PC-9 (cell line): ENCODE measurements around the gene ZNF148. TPM values are rescaled to one million over a fixed set of nuclear protein-coding genes. Genes with fewer than 3 reads are reported as not detected.
A peak's percentile ranks its signal among the peaks of the same experiment; 100 is the strongest.

Experiments
- BruUV-seq: library from RNA; stranded (reverse); fragments of 400-500 nt; replicated peaks from 2 replicates; lab custom pipeline; 2021; lab: Mats Ljungman, UMichigan
- CTCF ChIA-PET: fragments of 300-600 bp; sonication (Branson Sonifier 250); formaldehyde crosslinking; loops from one replicate; lab custom pipeline; 2022; ENCODE audit warnings: antibody characterized with exemption; lab: Charles Lee
- POLR2A ChIA-PET: fragments of 300-600 bp; sonication (Branson Sonifier 250); formaldehyde crosslinking; loops from one replicate; lab custom pipeline; 2022; ENCODE audit warnings: antibody characterized with exemption; ENCODE audit not compliant: unreplicated experiment; lab: Charles Lee
- DNase-seq, 2 experiments: peaks; one replicate each; pipeline versions ENCODE4 v3.0.0 to v3.0.0-alpha.2; 2015 to 2022; ENCODE audit warnings: mixed read lengths in 1 of 2
- H2AFZ ChIP-seq: fragments of 200-600 bp; sonication (generic); 2 replicates; pipeline ENCODE4 v1.8.1; 2017; ENCODE audit warnings: antibody characterized with exemption
- H3F3A ChIP-seq: fragments of 200-600 bp; sonication (generic); 2 replicates; pipeline ENCODE4 v1.8.1; 2017; ENCODE audit warnings: antibody characterized with exemption, mild to moderate bottlenecking, low read depth; ENCODE audit not compliant: insufficient read depth
- H3K27ac ChIP-seq: fragments of 200-600 bp; sonication (generic); 2 replicates; pipeline ENCODE4 v1.6.1; 2016; ENCODE audit warnings: mixed run types
- H3K27me3 ChIP-seq: fragments of 200-600 bp; sonication (generic); 2 replicates; pipeline ENCODE4 v1.6.1; 2016; ENCODE audit warnings: low read depth, mixed run types; ENCODE audit not compliant: insufficient read depth
- H3K36me3 ChIP-seq: fragments of 200-600 bp; sonication (generic); 2 replicates; pipeline ENCODE4 v1.6.1; 2016; ENCODE audit warnings: low read depth, mixed run types
- H3K4me1 ChIP-seq: fragments of 200-600 bp; sonication (generic); replicated peaks from 2 replicates; pipeline ENCODE4 v1.6.1; 2016; ENCODE audit warnings: mixed run types; ENCODE audit not compliant: insufficient read depth
- H3K4me2 ChIP-seq: fragments of 200-600 bp; sonication (generic); 2 replicates; pipeline ENCODE4 v1.6.1; 2017; ENCODE audit warnings: mixed run types
- H3K4me3 ChIP-seq: fragments of 200-600 bp; sonication (generic); 2 replicates; pipeline ENCODE4 v1.6.1; 2016; ENCODE audit warnings: mixed run types
- H3K79me2 ChIP-seq: fragments of 200-600 bp; sonication (generic); 2 replicates; pipeline ENCODE4 v1.6.1; 2017; ENCODE audit warnings: low read depth, mixed run types
- H3K9me2 ChIP-seq: fragments of 200-600 bp; sonication (generic); 2 replicates; pipeline ENCODE4 v1.8.1; 2017; ENCODE audit warnings: mild to moderate bottlenecking; ENCODE audit not compliant: insufficient read depth
- H3K9me3 ChIP-seq: fragments of 200-600 bp; sonication (generic); 2 replicates; pipeline ENCODE4 v1.8.1; 2016; ENCODE audit warnings: low read depth; ENCODE audit not compliant: insufficient read depth
- H4K20me1 ChIP-seq: fragments of 200-600 bp; sonication (generic); 2 replicates; pipeline ENCODE4 v1.8.1; 2017; ENCODE audit not compliant: insufficient read depth
- CTCF ChIP-seq: fragments of 200-600 bp; sonication (generic); conservative IDR thresholded peaks from 2 replicates; pipeline ENCODE4 v1.6.1; 2017; ENCODE audit warnings: mixed run types, antibody characterized with exemption, mild to moderate bottlenecking, moderate library complexity
- EZH2 ChIP-seq: fragments of 200-600 bp; sonication (generic); IDR thresholded peaks from 2 replicates; pipeline ENCODE4 v1.8.0; 2017; ENCODE audit warnings: antibody characterized with exemption, low read depth
- intact Hi-C: fragments of 100-400 bp; cut with micrococcal nuclease; formaldehyde crosslinking; loops from one replicate; pipeline ENCODE4 v1.10.0; 2022; ENCODE audit not compliant: unreplicated experiment
- total RNA-seq: library from RNA; stranded (reverse); gene quantifications from 2 replicates; pipeline ENCODE4 v1.2.3, GENCODE V29; 2021

Gene ZNF148
- total RNA-seq, 1 experiment from 2014 or later, result 62.6 TPM

GRCh38 chr3:125381314-125381713 lies 6.2 kb upstream of the ZNF148 start:
- no TSS peak for BruUV-seq
- Histone ChIP-seq H3K4me2 (peak overlapping the region; percentile 23; the same call in 1 of the 2 replicates), H3K9me3 (no peaks in the 10 kb centered on the region), H3K4me3 (no peak overlapping the region), H3K36me3 (no peaks in the 10 kb centered on the region), H3K9me2 (no peaks in the 10 kb centered on the region), H4K20me1 (no peaks in the 10 kb centered on the region; the same call in 1 of the 2 replicates), H3K4me1 (peaks cover 21% of the 10 kb centered on the region), H3K79me2 (peaks cover 6% of the 10 kb centered on the region; the same call in 1 of the 2 replicates), H2AFZ (no peak overlapping the region), H3K27ac (no peak overlapping the region; the same call in 1 of the 2 replicates), H3F3A (peaks cover 10% of the 10 kb centered on the region; the same call in 1 of the 2 replicates), H3K27me3 (no peaks in the 10 kb centered on the region)
- CTCF ChIA-PET, result interaction anchor here (0.8 kb wide), 1 partner anchor 375 kb away, joined by 4 read pairs; no protein-coding TSS in a partner anchor
- TF ChIP-seq CTCF, result no peak
- DNase-seq, result peak in 1 of 2 experiments; percentile 35
- POLR2A ChIA-PET, result interaction anchor here (0.6 kb wide), 4 partner anchors 19 to 515 kb away, joined by 3 to 18 read pairs (median 7); no protein-coding TSS in a partner anchor
- intact Hi-C loops, result no loop called here

- Histone ChIP-seq H2AFZ (no peak overlapping the region), H3K4me3 (no peak overlapping the region), H3K9me2 (no peaks in the 10 kb centered on the region), H3F3A (peaks cover 19% of the 10 kb centered on the region), H3K27ac (no peak overlapping the region), H4K20me1 (no peaks in the 10 kb centered on the region; the same call in 1 of the 2 replicates), H3K36me3 (no peaks in the 10 kb centered on the region), H3K27me3 (no peaks in the 10 kb centered on the region), H3K4me2 (no peak overlapping the region), H3K9me3 (no peaks in the 10 kb centered on the region), H3K4me1 (peaks cover 24% of the 10 kb centered on the region), H3K79me2 (peaks cover 12% of the 10 kb centered on the region)
- POLR2A ChIA-PET, result no interaction called here
- intact Hi-C loops, result loop anchor here (5.0 to 10.0 kb wide), 2 partner anchors 53 to 315 kb away; no protein-coding TSS in a partner anchor
- CTCF ChIA-PET, result no interaction called here
- TF ChIP-seq EZH2 (no peak), CTCF (no peak)
- DNase-seq, result no peak
- BruUV-seq, result no TSS peak
These were observed 4.4 kb upstream of the ZNF148 start for GRCh38 chr3:125379483-125379882.

GRCh38 chr3:125378762-125379161 lies 3.6 kb upstream of the ZNF148 start:
- Histone ChIP-seq H3F3A (peaks cover 19% of the 10 kb centered on the region), H3K9me3 (no peaks in the 10 kb centered on the region), H3K27me3 (no peaks in the 10 kb centered on the region), H4K20me1 (no peaks in the 10 kb centered on the region; the same call in 1 of the 2 replicates), H3K4me2 (no peak overlapping the region), H3K27ac (no peak overlapping the region), H3K36me3 (no peaks in the 10 kb centered on the region), H3K4me3 (no peak overlapping the region), H2AFZ (no peak overlapping the region), H3K9me2 (no peaks in the 10 kb centered on the region), H3K4me1 (peaks cover 28% of the 10 kb centered on the region), H3K79me2 (peaks cover 19% of the 10 kb centered on the region)
- no TSS peak for BruUV-seq
- intact Hi-C loops, result loop anchor here (5.0 to 10.0 kb wide), 2 partner anchors 54 to 314 kb away; no protein-coding TSS in a partner anchor
- no peak for DNase-seq
- ChIA-PET POLR2A (no interaction called here), CTCF (no interaction called here)
- TF ChIP-seq CTCF, result no peak
- no peak for TF ChIP-seq EZH2
